HTERT RPE-1 (cell line): ENCODE measurements around the gene TEKT5.

Source experiments
- in situ Hi-C: fragments of 300-500 bp; cut with MboI; formaldehyde crosslinking; loops from 4 replicates; pipeline ENCODE4 v1.14.3; 2020; ENCODE audit warnings: low sequenced_read_pairs

TEKT5 gene

DNA sequence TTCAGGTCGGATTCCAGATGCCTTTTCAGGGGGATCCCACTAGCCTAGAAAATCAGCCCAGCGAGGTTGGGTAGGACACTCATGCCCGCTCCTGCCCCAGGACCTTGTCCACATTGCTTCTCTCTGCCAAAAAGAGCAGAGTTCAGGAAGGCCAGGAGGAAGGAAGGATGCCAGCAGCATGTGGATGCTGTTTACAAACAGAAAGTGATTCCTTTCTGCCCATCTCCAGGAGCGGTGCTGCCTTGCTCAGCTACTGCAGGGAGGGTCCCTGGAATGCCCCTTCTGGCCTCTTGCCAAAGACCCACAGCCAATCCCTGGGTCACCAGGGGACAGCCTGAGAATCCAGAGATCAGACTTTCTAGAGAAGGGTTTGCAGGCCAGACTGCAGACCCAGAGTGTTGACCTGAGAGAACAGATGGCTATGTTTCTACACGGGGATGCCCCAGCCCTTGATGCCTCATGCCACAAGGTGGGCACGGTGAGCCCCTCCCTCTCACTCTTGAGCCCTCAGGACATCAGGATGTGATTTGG is 82.0 kb downstream of the TEKT5 start:
- in situ Hi-C loops, result no loop called here

DNA sequence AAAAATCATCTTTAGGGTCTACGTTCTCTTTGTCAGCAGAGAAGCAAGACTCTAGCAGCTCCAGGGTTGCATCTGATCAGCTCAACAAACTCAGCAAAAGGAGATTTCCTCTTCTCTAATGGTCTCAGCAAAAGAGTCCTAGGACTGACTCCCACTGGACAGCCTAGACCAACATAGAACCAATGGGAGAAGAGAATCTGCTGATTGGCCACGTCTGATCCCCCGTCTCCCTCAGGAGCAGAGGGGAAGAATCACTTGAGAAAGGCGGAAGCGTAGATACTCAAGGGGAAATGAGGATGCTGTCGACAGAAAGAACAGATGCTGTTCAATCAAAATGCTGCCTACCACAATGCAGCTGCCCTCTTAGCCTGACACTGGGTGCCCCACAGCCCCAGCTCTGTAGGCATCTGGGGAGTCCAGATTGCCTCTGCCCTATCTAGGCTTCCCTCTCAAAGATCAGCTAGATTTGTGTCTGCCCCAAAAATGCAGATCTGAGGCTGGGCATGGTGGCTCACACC is 82.8 kb downstream of the TEKT5 start:
- in situ Hi-C loops, result no loop called here

DNA sequence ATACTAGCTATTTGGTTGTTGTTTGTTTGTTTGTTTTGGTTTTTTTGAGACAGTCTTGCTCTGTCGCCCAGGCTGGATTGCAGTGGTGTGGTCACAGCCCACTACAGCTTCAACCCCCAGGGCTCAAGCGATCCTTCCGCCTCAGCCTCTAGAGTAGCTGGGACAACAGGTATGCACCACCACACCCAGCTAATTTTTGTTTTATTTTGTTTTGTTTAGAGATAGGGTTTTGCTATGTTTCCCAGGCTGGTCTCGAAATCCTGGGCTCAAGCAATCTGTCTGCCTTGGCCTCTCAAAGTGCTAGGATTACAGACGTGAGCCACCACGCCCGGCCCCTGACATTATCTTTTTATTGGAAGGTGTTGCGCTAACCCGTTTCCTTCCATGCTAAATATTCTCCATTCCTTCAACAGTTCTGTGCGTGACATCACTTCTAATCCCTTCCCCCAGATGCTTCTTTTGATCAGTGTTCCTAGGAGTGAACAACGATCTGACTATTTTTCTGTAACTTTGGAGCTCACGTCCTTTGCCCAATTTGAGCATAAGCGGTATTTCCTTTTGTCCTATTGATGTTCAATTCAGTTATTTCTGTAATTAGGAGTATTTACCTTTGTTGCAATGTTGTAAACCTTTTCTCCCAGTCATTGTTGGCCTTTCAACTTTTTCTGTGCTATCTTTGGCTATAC is 84.1 kb downstream of the TEKT5 start:
- in situ Hi-C loops, result no loop called here

DNA sequence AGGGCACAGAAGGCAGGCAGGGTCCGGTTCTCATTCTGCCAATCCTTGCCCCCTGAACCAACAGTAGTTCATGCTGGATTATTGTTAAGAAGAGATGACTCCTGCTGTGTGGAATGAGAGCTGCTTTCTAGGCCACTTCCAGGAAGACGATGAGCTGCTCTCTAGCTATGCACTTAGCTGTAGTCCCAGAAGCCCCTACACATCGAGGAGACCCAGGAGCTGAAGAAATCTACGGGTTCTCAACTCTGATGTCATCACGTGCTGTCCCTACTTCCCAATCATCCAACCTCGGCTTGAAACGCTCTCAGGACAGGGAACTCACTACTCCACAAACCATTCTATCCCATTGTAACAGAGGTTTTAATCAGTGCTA is 85.3 kb downstream of the TEKT5 start:
- in situ Hi-C loops, result no loop called here

DNA sequence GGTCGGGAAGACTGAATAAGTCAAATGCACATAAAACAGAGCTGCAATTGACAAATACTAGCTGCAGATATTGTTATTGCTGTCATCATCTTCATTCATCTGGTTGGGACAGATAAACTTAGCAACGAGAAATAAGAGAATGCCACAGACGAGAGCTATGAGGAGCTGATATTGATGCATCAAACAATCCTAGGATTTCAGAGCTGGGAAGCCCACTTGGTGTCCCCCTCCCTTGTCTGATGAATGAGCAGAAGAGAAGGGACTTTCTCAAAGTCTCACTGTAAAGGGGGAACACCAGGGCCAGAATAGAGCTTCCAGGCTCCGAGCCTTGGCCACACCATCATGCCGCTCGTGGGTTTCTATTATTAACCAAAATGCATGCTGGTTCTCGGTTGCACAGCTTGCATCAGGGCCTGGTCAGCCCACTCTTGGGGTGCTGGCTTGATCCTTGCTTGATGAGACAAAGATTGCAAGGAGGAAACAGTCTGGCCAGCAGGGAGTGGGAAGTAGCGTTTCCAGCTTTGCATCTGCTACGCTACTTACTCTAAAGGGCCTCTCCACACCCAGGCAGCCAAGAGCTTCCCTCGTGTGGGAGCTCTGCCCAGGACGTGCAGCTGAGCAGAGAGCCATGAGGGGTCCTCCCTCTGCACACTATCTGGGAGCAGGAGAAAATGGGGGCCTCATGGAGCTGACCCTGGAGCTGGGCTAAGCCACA is 85.9 kb downstream of the TEKT5 start:
- in situ Hi-C loops, result no loop called here

DNA sequence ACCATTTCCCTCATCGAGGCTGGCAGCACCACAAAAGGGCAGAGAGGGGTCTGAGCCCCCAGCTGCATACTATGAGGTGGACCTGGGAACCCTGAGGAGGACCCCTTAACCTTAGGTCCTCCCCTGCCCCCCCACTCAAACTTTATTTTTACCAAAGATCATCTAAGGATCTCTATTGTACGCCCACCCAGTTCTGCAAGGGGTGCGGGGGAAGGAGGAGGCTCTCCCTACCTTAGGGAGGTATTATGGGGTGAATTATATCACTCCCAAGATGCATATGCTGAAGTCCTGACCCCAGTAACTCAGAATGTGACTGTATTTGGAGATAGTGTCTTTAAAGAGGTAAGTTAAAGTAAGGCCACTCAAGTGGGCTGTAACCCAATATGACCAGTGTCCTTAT is 87.6 kb downstream of the TEKT5 start:
- in situ Hi-C loops, result no loop called here

DNA sequence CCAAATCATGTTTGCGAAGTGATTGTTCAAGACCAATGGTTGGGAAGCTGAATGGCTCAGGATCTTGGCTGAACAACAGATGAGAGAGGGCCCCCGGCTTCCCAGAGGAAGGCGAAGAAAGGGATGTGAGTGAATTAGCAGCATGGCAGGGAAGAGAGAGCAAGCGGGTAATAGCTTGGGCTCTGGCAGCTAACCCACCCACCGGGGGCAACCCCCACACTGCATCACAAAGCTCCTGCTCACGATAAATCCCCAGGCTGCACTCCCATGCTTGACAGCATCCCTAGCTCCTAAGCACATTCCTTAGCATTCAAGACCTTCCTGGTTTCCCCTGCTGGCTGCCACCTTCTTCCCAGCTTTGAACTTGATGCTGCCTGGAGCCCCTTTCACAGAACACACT is 88.1 kb downstream of the TEKT5 start:
- in situ Hi-C loops, result no loop called here

DNA sequence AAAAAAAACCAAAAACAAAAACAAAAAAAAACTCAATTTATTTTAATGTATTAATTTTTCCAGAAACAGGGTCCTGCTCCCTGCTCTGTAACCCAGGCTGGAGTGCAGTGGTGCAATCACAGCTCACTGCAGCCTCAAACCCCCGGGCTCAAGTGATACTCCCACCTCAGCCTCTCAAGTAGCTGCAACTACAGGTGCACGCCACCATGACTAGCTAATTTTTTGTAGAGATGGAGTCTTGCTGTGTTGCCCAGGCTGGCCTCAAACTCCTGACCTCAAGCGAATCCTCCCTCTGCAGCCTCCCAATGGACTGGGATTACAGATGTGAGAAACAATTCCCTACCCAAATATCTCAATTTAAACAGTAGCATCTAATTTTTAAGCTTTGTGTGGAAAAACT is 89.1 kb downstream of the TEKT5 start:
- in situ Hi-C loops, result no loop called here

DNA sequence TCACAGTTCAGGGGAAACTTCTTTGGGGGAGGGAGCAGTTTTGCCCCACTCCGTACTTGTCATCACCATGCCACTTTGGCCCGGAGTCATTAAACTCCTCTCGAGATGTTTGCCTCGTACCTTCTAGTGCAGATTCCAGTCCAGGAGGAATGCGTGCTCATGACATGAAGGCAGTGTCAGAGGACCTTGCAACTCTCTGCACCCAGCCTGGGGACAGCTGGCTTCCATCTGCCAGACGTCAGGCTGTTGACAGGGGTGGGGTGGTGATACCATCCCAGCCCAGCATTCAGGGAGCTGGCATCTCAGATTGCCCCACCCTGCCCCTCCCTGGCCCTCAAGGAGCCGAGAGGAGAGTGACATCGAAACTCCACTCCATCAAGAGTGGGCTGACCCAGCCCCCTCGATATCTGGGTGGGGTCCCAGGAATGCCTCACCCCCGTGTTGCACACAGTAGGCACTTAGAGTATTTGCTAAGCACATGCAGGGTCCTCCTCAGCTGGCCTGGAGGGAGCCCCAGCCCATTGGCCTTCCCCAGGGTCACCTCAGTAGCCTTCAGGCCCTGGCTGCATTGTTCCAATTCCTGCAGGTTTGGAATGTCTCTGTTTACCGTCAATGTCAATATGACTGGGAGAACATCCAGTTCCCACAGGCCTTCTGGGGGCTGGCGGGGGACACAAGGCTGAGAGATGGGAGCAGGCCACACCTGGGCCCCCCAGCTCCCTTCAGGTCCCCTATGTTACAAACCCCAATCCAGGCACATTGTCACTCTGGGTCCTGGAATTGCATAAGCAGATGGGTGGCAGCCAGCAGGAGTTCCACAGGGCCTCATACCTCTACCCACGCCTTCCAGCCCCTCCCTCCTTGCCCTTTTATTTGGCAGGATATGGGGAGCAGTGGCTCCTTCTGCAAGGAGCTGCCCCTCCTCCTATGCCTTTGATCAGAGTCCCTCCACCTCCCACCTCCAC is 93.0 kb downstream of the TEKT5 start:
- in situ Hi-C loops, result no loop called here

DNA sequence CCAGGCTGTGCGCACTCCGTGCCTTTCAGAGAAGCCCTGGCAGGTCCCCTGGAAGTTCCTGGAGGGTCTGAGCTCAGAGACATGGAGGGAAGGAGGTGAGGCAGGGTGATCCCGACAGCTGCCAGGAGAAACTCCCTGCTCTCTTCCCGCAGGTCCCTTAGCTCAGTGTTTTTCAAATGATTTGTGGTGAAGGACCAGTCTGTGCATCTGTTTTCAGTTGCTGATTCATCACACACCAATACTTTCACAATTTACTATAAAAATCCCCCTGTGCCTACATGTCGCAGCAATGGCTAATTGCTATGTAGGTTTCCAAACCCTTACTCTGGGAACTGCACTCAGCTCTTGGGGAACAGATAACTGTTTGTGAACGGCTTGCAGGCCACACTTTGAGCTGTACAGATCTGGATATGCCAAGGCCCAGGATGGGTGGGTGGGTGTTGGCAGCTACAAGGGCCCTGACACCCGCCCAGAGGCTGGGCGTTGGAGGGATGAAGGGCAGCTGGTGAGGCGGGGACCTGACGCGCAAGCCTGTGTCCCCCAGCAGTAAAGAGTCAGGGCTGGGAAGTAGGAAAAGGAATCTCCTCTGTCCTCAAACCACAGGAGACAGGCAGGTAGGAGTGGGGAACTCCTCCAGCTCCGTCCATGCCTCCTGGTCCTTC is 93.8 kb downstream of the TEKT5 start:
- in situ Hi-C loops, result no loop called here

DNA sequence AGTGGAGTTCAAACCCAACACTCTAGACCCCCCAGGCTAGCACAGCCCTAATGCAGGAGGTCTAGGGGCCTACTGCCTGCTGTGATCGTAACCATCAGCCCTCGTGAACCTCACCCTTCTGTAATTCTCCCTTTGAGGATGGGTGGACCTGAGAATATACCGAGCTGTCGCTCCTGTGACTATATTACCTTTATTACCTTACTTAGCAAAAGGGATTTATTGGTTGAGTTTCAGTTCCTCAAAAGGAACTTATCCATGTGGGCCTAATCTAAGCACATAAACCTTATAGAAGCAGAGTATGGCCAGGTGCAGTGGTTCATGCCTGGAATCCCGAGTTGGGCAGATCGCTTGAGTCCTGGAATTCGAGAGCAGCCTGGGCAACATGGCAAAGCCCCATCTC is 95.1 kb downstream of the TEKT5 start:
- in situ Hi-C loops, result no loop called here

DNA sequence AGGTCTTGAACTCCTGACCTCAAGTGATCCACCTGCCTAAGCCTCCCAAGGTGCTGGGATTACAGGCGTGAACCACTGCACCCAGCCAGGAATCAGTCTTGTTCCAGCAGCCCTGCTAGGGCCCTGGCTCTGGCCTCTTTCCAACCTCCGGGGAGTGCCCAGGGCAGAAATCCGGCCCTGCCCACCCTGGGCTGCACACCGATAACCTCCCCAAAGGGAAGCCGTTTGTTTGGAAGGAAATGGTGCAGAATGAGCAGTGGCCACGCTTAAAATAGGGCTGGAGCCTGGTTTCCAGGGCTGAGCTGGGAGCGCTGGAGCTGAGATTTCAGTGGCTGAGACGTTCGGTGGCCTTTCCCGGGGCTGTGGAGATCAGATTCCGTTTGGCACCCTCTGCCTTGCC is 96.6 kb downstream of the TEKT5 start:
- in situ Hi-C loops, result no loop called here

DNA sequence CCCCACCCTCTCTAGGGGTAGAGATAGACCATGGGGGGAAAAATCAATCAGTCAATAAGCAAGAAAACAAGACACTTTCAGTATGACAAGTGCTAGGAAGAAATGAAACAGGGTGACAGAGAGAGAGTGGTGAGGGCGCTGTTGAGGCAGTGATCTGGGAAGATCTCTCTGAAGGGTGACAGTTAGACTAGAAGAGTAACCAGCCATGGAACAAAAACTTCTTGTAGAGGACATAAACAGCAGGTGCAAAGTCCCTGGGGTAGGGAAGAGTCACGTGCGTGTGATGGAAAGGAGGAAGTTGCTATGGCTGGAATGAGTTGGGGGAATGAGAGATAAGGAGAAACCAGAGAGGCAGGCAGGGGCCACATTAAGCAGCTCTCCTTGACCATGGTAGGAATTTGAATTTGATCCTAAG is 97.5 kb downstream of the TEKT5 start:
- in situ Hi-C loops, result no loop called here

DNA sequence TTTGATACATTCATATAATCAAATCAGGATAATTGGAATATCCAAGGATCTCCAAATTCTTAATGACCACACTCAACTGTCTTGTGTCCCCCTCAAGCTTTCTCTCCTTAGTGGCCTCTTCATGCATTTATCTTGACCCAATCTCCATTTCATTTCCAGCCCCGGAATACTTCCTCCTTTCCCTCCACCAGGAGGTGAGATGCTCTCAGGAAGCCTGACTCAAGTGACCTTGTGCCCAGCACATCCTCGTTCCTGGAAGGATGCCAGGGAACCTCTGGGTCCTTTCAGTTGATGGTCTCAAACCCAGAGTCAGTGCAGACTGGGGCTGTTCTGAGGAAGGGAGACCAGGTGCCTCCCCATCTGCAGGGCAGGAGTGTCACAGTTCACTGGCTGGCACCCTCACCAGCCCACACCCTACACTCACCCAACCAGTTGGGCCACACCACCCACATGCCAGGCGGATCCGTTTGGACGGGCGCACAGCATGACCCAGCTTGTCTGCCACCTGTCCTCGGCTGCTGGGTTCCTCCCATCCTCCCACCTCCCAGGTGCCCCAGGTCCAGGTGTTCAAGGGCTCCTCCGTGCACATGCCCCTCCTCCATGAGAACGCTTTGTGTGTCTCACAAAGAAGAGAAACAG is 100.3 kb downstream of the TEKT5 start:
- in situ Hi-C loops, result no loop called here

DNA sequence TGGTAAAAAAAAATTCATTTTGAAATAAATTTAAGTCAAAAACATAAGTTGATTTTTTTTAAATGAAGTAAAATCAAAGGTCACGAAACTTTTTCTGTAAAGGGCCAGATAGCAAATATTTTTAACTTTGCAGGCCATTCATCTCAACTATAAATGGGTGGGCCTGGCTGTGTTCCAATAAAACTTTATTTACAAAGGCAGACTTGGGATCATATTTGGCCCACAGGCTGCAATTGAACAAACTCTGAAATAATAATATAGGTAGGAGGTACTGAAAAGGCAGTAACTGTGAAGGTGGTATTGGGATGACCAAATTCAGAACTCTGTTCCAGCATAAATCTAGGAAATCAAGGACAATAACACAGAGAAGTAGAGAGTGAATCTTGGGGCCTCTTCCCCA is 102.1 kb downstream of the TEKT5 start:
- in situ Hi-C loops, result no loop called here

DNA sequence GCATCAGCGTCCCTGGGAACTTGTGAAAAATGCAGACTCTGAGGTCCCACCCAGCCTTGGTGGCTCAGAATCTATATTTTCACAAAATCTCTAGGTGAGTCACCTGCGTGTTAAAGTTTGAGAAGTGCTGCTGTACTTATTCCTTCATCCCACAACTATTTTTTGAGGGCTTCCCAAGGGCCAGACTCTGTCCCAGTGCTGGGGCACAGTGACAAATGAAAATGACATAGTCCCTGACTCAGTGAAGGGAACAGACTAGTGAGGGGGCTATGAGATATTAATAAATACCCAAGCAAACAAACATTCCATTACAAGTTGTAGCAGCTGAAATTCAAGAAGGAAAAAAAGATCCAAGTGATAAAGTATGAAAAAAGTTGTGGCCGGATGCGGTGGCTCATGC is 104.4 kb downstream of the TEKT5 start:
- in situ Hi-C loops, result no loop called here

DNA sequence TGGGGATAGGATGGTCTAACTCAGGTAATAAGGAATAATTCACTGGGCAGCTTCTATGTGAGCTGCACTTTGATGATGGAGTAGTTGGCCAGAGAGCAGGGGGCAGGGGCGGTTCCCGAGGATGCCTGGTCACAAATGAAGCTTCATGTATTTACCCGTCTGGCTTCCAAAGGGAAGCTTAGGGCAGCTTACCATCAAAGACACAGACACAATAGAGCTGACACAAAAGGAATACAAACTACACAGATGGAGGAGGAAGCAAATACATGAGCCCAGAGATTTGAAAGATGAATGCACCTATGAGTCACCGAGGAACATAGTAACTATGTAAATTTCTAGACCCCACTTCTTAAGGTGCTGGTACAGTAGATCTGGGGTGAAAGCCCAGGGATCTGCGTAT is 105.6 kb downstream of the TEKT5 start:
- in situ Hi-C loops, result no loop called here

DNA sequence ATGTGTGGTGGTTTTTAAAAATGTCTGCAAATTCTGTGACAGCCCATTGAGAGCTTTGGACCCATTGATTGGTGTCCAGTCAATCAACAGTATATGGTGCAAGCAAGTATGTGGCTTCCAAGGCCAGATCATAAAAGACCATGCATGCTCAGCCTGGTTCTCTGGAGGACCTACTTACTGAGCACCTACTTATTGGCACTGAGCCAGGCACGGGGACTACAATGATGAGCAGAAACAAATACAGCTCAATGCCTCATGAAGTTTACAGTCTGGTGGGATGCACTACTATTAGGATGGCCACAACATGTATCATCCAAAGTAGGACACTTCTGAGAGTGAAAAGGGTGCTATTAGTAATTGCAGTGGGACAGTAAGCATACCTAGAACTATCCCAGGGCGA is 107.1 kb downstream of the TEKT5 start:
- in situ Hi-C loops, result no loop called here

DNA sequence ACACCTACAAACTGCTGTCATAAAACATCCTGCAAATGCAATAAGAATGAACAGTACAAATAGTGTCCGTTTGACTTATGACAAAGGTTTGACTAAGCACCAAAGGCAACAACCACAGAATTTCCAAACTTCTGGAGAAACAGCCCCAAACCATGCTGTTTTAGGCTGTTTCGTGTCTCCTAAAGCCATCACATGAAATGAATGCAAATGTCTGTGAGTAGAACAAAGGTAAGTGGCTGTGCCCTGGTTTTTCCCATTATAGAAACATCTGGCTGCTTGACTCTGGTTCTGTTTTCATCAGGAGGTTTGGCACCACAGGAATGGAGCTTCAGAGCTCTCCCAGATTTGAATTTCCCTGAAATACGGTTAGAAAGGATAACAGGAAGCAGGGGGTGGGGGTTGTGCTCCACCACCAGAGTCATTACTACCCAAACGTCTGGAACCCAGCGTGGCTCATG is 109.7 kb downstream of the TEKT5 start:
- in situ Hi-C loops, result no loop called here

DNA sequence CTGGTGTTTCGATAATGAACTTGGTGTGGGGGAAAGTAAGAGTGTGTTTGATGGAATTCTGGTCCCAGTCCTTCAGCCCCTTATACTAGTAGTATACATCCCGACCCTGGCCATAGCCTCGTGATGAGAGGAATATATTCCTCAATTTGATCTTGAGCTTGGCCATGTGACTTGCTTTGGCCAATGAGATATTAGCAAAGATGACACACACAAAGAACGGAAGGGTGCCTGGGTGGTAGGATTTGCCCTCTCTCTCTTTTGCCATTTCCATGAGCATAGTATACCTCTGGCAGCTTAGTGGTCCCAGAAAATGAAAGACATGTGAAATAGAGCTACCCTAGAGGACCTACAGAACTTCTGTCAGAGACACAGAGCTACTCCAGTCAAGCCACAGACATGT is 111.5 kb downstream of the TEKT5 start:
- in situ Hi-C loops, result no loop called here
